ENCODE results near the gene WDR64.
A peak's percentile ranks its signal among the peaks of the same experiment; 100 is the strongest.
"Not testable (repeated sequence)": the region's sequence is repeated elsewhere in the genome, so short reads cannot be mapped to it uniquely, and the experiment has no call there.

The WDR64 gene

GRCh38 chr1:241660424-241660972 lies 8.4 kb downstream of the WDR64 start:
- DNase-seq = no peak

GRCh38 chr1:241666419-241666818 lies 14.3 kb downstream of the WDR64 start:
- no peak for DNase-seq

- DNase-seq = no peak
Observed at GRCh38 chr1:241672301-241672700, 20.2 kb downstream of the WDR64 start.

- DNase-seq = no peak
Observed at GRCh38 chr1:241674805-241675384, 22.8 kb downstream of the WDR64 start.

- no peak for DNase-seq
Observed at GRCh38 chr1:241675983-241676382, 23.9 kb downstream of the WDR64 start.

GRCh38 chr1:241677201-241677600 lies 25.1 kb downstream of the WDR64 start:
- no peak for DNase-seq

GRCh38 chr1:241678536-241678935 lies 26.5 kb downstream of the WDR64 start:
- DNase-seq = peak; percentile 1

- no peak for DNase-seq
Observed at GRCh38 chr1:241679404-241679803, 27.3 kb downstream of the WDR64 start.

GRCh38 chr1:241679961-241680360 lies 27.9 kb downstream of the WDR64 start:
- no peak for DNase-seq

- DNase-seq = not testable (repeated sequence)
Observed at GRCh38 chr1:241681861-241682448, 29.9 kb downstream of the WDR64 start.

GRCh38 chr1:241682921-241683320 lies 30.8 kb downstream of the WDR64 start:
- no peak for DNase-seq

GRCh38 chr1:241684108-241684507 lies 32.0 kb downstream of the WDR64 start:
- DNase-seq = no peak

- DNase-seq = no peak
Observed at GRCh38 chr1:241688940-241689368, 36.9 kb downstream of the WDR64 start.

GRCh38 chr1:241695246-241696171 lies 43.4 kb downstream of the WDR64 start:
- no peak for DNase-seq

- no peak for DNase-seq
Observed at GRCh38 chr1:241696172-241696814, 44.2 kb downstream of the WDR64 start.

GRCh38 chr1:241696815-241697639 lies 44.9 kb downstream of the WDR64 start:
- DNase-seq = no peak

- DNase-seq = no peak
Observed at GRCh38 chr1:241697640-241698018, 45.5 kb downstream of the WDR64 start.

- DNase-seq = no peak
Observed at GRCh38 chr1:241698177-241698576, 46.1 kb downstream of the WDR64 start.

GRCh38 chr1:241701483-241702295 lies 49.6 kb downstream of the WDR64 start:
- DNase-seq = no peak

GRCh38 chr1:241702442-241703373 lies 50.6 kb downstream of the WDR64 start:
- DNase-seq = peak; percentile 31

Measured in T1000 (cell line).